WTC11 (cell line): ENCODE measurements around the gene F8.

Source experiments
- ATF2 ChIP-seq: sonication (generic); formaldehyde crosslinking; IDR thresholded peaks from 2 replicates; pipeline ENCODE4 v1.8.1; 2022; ENCODE audit warnings: low read depth, missing genetic modification reagents, borderline replicate concordance
- CREM ChIP-seq: sonication (generic); formaldehyde crosslinking; IDR thresholded peaks from 2 replicates; pipeline ENCODE4 v1.8.1; 2022; ENCODE audit warnings: mild to moderate bottlenecking, missing genetic modification reagents, moderate library complexity
- NR1H2 ChIP-seq: sonication (generic); formaldehyde crosslinking; IDR thresholded peaks from 2 replicates; pipeline ENCODE4 v1.9.0; 2021; ENCODE audit warnings: mild to moderate bottlenecking, moderate library complexity, missing genetic modification reagents
- ZBTB21 ChIP-seq: sonication (generic); formaldehyde crosslinking; IDR thresholded peaks from 2 replicates; pipeline ENCODE4 v1.8.1; 2023; ENCODE audit warnings: mild to moderate bottlenecking, missing genetic modification reagents, borderline replicate concordance
- ZBTB43 ChIP-seq: sonication (generic); formaldehyde crosslinking; IDR thresholded peaks from 2 replicates; pipeline ENCODE4 v1.8.1; 2023; ENCODE audit warnings: mild to moderate bottlenecking, missing genetic modification reagents

- TF ChIP-seq ZBTB43 (CRISPR knock-in tag): no peak
- TF ChIP-seq ATF2 (CRISPR knock-in tag): no peak
- TF ChIP-seq CREM (CRISPR knock-in tag): no peak
- TF ChIP-seq ZBTB21 (CRISPR knock-in tag): no peak
- TF ChIP-seq NR1H2 (CRISPR knock-in tag): no peak
Observed at GRCh38 chrX:154850957-154851611, 171.4 kb downstream of the F8 start.
